Measurements from ENCODE around the gene ASB13. TPM values are rescaled to one million over a fixed set of nuclear protein-coding genes. Genes with fewer than 3 reads are reported as not detected.
"Not testable (repeated sequence)": the region's sequence is repeated elsewhere in the genome, so short reads cannot be mapped to it uniquely, and the experiment has no call there.

Gene ASB13
- polyA plus RNA-seq, 12 donors: 8.0 to 14.6 (median 11.0) TPM; not detected in 1

DNA sequence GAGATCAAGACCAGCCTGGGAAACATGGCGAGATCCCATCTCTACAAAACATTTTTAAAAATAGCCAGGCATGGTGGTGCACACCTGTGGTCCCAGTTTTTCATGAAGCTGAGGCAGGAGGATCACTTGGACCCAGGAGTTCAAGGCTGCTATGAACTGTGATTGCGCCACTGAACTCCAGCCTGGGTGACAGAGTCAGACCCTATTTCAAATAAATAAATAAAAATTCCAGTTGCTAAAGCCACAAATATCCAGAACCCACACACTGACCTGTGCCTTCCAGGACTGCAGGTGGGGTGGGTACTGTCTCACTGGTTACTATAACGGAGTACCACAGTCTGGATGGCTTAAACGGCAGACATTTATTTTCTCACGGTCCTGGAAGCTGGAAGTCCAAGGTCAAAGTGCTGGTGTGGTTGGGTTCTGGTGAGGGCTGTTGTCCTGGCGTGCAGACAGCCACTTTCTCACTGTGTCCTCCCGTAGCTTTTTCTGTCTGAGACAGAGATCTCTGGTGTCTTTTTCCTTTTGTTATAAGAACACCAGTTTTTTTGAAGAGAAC lies 38.8 kb downstream of the ASB13 start:
- DNase-seq: no peak

DNA sequence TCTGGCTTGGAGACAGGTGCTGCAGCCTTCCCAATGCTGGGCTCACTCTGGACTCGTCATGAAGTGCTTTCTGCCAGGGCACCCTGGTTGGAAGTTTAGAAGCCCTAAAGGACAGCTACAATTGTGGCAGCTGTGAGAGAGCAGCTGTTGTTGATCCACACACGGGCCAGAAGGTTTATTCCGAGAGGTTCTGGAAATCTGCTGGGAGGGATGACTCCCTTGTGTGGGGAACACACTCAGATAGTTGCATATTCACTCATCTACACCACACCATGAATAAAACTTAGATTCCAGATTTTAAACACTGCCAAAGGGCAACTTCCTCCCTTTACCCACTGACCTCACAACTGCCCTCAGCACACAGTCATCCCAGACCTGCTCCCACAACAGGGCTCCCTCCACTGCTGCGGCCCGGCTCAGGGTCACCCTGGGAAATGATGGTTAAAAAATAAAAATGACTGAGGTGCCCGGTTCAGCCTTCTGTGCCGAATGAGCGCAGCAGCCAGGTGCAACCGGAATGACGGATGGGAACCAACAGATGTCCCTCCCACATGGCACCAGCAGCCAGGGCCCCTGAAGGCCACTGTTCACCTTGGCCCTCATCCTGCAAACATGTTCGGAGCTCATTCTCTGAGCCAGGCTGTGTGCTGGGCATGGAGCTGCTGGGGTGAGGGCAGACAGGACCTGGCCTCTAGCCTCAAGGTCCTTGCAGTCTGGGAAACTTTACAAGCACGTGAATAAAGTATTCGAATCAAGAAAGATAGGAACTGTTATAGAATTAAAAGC lies 40.2 kb downstream of the ASB13 start:
- DNase-seq: no peak

DNA sequence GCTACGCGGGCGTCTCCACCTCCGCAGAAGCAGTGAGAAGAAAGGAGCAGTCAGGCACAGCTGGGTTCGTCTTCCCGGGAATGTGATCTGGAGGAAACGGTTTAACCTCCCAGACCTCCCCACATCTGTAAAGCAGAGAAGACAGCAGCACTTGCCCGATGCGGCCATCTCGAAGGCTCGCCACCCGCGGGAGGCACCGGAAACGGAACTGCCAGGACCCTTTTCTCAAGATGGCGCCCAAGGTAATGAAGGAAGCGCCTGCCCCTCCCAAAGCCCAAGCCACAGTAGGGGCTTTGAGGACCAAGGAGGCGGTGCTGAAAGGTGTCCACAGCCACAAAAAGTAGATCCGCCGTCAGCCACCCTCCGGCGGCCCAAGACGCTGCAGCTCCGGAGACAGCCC lies 41.7 kb downstream of the ASB13 start:
- no peak for DNase-seq

DNA sequence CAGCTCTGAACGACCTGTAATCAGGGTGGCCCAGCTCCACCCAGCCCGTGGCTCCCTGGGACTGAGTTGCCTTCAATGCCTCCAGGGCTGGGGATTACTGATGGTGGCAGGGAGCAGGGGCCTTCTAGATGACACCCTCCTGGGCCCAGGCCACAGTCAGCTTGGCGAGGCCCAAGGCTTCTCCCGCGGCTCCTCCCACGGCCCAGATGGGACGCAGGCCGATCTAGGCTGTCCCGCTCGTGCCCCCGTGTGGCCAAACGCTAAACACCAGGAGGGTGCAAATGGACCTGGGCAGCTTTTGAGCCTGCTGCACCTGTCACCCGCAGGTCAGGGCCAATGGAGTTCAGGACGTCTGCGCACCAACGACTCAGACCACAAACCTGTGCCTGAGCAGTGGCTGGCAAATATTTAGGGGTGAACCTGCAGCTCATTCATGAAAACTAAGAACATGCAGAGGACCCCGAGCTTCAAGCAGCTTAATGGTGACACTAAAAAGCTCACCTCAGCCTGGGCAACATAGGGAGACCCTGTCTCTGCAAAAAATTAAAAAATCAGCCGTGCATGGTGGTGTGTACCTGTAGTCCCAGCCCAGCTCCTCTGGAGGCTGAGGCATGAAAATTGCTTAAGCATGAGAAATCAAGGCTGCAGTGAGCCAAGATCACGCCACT lies 43.2 kb downstream of the ASB13 start:
- DNase-seq: peak; percentile 81

DNA sequence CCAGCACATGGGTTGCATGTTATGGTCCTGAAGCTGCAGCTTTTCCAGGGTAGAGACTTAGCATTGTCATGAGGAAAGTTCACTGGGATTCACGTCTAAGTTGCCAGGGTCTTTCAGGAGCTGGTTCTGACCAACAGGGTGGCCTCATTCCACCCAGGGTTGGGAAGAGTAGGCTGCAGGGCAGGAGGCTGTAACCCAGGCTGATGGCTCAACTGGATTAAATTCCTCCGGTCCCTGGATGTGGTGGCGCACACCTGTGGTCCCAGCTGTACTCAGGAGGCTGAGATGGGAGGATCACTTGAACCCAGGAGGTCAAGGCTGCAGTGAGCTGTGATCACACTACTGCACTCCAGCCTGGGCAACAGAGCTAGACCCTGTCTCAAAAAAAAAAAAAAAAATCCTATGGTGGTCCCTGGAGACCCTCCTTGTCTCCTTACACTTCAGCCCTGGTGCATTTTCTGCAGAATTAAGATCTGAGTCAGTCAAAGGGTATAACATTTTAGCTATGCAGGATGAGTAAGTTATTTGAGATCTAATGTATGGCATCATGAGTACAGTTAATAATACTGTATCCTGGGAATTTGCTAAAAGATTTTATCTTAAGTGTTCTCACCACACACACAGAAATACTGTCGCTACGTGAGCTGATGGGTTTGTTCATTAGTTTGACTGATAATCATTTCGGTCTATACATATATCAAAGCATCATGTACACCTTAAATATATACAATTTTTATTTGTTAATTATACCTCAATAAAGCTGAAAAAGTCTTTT lies 44.0 kb downstream of the ASB13 start:
- no peak for DNase-seq

DNA sequence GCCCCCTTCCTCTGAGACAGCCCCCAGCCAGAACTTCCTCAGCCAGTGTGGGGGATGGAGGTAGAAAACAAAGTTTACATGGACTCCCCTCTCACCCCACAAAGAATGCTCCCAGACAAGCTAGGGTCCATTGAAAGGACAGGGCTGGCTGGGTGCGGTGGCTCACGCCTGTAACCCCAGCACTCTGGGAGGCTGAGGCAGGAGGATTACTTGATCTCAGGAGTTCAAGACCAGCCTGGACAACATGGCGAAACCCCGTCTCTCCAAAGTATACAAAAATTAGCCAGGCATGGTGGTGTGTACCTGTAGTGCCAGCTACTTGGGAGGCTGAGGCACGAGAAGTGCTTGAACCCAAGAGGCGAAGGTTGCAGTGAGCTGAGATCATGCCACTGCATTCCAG lies 45.0 kb downstream of the ASB13 start:
- DNase-seq: not testable (repeated sequence)

DNA sequence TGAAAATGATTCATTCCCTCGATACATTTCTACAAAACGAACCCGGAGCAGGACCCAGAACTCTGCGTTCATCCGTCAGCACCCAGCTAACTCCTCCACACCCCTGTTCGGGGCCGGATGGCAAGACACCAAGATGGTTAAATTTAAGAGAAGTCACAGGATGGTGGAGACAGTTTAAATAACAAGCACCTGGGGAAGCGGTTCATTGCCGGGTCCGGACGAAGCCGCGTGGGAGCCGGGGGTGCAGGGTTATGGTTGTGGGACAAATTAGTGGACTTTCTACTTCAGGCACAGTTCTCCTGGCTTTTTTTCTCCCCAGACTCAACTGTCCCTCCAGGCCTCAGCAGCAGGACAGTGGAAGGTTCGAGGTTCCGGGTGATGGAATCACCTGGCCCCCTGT lies 45.4 kb downstream of the ASB13 start:
- DNase-seq: no peak

DNA sequence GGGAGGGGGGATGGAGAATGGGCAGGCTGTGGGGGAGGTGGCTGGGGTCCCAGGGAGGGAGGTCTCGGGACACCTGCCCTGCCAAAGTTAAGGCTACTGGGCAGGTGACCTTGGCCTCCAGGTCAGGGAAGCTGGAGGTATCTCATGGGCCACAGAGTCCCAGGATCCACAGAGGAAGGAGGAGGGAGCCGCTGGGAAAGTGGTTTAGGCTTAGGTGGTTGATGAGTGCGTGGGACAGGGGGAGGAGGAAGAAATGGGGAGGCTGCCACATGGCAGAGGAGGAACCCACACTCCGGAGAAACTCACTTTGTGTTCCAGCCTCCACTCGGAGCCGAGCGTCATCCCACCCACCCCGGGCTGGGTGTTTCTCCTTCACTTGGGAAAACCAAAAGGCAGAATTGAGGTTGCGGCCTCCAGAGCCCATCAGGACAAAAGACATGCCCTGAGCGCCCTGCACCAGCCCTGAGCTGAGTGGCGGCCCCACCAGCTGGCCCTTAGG lies 46.1 kb downstream of the ASB13 start:
- DNase-seq: no peak

DNA sequence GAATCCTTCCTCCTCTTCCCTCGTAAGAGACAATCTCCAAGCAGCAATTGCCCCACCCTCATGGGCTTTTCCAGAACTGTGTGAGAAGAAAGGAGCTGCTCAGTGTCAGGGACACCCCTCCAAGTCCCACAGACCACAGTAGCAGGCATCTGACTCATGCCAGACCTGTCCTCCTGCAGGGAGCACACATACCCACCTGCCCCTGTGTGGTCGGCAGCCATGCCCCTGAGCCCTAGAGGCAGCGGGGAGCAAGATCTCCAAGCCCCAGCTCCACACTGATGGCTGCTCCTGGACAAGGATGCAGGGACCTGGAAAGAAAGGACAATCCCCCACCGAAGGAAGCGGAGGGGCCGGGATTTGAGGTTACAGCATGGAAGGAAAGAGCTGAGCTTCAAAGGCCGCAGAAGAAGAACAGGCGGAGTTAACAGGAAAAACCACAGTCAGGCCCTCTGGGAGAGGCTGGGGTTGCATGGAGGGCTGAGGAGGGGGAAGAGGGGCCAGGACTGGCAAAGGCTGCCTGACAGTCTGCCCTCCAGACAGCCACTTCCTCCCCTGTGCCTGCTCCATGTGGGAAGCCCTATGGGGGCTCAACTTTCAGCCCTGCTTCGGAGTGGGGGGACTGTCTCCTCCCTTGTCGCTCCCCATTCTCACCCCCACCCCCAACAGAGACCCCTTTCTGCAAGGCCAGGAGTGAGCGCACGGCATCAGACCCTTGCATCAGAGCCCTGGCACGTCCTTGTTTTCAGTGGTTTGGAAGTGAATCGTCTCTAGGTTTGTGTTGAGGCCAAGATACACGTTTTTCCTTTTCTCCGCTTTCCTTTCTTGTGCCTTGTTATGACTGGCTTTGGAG lies 46.8 kb downstream of the ASB13 start:
- no peak for DNase-seq

DNA sequence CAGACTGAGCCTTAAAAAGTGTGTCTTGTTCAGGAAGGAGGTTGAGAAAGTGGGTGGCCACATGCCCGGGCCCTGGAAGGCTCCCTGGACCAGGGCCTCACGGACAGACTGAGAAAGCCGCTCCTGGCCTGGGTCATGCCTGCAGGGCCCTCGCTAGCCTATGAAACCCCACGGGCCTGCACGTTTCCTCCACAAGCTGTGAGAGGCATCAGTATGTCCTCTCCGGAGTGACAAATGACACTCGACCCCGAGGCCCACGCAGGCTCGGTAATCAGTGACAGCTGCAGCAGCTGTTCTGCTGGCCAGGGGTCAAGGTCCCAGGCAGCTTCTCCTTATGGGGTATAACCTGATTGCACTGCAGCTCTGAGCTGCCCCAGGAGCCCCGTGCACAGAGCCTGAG lies 47.6 kb downstream of the ASB13 start:
- no peak for DNase-seq

DNA sequence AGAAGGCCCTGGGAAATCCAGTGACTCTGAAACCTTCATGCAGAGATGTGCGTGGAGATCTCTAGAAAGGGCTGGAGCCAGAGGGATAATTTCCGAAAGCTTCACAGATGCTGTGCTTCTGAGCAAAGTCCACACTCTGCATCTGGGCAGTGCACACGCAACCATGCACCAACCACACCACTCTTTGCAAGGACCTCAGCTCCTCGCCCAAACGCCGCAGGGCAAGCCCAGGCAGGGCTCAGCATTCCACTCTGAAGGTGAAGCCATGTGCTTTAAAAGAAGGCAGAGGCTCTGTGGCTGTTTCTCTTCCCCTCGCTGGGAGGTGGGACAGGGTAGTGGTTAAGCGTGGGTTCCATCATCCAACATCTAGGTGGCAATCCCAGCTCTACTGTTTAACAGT lies 48.4 kb downstream of the ASB13 start:
- no peak for DNase-seq

DNA sequence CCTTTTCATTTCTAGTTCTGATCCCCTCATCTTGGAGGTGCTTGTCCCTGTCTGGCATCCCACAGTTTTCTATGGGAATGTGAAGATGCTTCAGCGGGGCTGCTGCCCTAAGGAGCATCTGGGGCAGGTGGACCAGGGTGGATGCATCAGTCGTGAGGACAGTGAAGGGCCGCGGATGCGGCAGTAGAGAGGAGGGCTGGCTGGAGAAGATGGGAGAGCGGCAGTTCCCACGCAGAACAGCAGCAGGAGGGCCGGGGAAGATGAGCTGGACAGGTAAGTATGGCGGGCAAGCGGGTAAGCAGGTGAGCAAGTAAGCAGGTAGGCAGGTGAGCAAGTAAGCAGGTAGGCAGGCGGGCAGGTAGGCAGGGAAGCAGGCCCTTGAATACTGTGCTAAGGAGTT lies 48.9 kb downstream of the ASB13 start:
- DNase-seq: no peak

DNA sequence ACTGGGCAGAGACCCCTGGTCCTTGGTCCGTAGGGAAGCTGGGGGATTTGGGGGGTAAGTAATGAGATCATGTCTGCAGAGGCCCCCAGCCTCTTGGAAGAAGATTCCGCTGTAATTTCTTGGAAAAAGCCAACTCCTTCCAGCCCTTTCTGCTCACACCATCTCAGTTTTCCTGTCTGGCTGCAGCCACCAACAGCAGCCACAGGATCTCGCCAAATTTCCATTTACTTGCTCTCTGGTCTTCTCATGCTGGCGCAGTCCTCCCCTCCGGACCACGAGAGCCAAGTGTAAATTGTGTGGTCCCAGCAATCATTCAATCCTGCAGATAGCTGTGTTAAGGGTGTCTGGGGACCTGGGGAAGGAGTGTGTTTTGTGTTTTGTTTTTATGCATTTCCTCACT lies 49.6 kb downstream of the ASB13 start:
- DNase-seq: peak; percentile 89

DNA sequence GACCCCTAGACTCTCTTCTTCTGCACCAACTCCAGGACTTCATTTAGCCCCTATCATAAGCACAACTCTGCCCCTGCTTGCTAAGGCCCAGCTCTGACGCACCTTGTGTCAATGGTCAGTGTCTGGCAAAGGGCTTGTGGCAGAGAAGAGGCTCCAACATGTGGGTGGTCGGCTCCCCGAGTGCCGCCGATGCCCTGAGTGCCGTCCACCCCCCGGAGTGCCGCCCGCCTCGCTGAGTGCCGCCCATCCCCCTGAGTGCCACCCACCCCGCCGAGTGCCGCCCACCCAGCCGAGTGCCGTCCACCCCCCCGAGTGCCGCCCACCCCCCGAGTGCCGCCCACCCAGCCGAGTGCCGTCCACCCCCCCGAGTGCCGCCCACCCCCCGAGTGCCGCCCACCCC lies 50.3 kb downstream of the ASB13 start:
- no peak for DNase-seq

DNA sequence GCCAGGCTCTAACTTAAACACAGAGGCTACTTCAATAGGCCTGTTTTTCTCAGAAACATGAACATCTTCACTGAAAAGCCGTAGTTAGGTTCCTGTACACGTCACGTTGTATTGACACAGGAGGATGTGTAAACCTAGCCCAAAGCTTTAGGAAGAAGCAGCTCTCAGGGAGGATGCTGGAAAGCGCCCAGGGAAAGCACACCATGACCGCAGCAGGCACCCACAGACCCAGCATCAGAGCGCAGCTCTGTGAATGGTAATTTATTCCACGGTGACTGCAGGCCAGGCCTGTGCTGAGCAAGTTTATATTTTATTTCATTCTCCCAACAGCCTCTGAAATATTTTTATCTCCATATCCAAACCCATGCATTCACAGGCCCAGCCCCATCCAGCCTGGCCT lies 51.1 kb downstream of the ASB13 start:
- DNase-seq: no peak

DNA sequence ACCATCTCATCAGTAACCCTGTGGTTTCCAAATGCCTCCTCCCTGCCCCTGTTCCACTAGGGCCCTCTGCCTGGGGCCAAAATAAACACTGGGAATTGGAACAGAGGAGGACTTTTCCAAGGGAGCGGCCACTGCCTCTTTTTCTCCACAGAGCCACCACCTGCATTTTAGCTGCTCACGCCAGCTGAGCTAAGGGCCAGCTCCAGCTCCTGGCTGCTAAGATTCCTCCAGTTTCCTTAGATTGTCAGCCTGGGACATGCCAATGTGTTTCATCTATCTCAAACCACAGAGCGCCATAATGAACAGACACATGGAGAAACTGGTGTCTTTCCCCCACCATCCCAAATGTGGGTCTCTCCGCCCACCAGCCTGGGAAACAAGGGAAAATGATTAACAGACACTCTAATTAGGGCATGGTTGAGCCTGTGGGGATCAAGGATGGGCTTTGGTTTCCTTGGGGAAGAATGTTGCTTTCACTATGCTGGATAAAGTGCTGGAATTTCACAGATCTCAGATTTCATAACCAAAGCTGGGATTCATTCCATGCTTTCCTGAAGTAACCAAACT lies 52.2 kb downstream of the ASB13 start:
- DNase-seq: peak; percentile 61

DNA sequence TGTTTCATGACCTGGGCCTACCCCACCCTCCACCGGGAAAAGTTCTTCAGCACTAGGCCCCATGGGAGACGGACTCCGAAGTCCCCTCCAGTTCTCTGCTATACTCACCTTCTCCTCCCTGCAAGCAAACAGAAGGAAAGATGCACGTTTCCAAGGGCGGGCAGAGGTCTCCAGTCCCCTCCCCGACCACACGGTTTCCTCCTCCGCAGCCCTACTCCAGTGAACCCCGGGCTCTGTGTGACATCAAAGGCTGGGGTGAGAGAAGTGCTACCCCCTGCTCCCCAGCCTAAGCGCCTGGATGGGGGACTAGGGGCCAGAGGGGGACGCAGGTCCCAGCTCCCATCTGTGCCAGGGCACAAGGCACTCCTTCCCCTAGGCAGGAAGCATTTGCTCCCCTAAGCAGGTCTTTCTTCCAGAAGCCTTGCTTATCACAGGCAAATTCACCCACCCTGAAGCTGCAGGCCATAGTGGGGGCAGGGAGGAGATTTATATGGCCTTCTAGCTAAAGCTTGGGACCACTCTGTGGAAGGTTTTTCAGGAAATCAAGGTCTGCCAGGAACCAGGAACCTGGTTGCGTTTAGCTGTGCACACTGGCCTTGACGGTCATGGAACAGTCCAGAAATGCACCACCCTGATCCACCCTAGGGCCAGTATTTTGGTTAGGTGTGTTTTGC lies 52.8 kb downstream of the ASB13 start:
- DNase-seq: no peak

DNA sequence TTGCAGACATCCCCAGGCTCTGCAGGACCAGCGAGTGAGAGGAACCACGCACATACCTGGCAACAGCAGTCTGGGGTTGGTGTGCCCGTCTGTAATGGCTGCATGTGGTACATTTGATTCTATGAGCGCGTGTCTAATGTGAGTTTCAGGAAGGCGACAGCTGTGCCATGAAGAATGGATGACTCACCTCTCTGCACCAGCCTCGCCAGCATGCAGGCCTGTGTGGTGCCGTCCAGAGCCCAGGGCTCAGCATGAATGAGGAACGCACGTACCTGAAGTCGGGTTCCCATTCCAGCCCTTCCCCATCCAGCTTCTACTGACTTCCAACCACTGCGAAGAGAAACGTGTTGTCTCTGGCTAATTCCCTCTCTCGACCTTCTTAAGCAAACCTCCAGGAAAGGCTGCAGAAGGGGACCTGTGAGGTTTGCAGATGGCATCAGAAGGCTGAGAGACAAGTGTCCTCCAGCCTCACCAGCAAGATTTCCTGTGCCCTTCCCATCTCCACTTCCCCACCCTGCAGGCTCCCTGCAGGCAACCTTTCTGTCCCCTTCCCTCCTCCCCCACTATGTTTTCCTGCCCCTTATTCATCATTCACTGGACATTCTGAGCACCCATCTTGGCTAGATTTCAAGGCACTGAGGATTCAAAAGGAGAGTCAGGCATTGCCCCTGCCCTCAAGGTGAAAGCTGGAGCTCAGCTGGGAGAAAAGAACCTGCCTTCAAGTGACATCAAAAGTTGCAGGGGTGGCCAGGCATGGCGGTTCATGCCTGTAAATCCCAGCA lies 54.3 kb downstream of the ASB13 start:
- DNase-seq: no peak

DNA sequence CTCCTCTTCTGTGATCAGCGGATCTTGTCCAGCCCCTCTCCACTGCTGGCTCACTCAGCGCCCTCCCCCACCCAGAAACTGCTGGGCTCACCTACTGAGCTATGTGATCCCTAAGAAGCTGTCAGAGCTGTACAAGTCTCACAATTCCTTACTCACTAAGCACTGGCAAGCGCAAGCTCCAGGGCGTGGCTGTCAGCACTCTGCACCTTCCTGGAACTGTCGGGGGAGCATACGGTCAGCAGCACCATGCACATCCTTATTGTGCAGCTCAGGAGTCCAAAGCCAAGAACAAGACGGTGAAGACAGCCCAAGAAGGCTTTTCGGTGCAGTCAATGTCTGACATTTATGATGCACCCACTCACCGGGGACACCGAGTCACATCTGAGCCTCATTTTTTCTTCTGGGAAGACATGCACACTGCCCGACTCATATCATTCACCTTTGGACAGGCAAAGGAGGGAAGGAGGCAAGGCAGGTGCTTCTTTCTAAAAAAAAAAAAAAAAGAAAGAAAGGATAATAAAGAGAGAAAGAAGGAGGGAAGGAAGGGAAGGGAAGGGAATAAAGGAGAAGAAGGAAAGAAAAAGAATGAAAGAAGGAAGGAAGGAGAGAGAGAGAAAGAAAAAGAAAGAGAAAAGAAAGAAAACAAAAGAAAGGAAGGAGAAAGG lies 56.3 kb downstream of the ASB13 start:
- no peak for DNase-seq
